Measurements from ENCODE around the gene ATCAY.

DNA sequence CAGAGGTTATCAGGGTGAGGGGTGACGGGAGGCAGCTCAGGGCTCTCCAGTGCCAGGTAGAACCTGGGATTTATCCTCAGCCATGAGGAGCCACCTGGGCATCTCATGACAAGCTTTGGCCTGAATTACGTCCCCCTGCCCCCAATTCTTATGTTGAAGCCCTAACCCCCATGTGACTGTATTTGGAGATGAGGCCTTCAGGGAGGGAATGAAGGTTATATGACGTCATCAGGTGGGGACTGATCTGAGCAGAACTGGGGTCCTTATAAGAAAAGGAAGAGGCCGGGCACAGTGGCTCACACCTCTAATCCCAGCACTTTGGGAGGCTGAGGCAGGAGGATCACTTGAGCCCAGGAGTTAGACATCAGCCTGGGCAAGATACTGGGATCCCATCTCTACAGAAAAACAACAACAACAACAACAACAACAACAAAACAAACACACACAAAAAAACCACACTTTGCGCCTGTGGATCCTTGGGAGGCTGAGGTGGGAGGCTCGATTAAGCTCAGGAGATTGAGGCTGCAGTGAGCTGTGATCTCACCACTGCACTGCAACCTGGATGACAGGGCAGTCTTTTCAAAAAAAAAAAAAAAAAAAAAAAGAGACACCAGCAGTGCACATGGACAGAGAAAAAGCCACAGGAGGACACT, 30.0 kb upstream of the ATCAY start:
- TF ChIP-seq POLR2A (IDR thresholded peaks at IDR 0.05): no peak
- TF ChIP-seq, protein P1, sequence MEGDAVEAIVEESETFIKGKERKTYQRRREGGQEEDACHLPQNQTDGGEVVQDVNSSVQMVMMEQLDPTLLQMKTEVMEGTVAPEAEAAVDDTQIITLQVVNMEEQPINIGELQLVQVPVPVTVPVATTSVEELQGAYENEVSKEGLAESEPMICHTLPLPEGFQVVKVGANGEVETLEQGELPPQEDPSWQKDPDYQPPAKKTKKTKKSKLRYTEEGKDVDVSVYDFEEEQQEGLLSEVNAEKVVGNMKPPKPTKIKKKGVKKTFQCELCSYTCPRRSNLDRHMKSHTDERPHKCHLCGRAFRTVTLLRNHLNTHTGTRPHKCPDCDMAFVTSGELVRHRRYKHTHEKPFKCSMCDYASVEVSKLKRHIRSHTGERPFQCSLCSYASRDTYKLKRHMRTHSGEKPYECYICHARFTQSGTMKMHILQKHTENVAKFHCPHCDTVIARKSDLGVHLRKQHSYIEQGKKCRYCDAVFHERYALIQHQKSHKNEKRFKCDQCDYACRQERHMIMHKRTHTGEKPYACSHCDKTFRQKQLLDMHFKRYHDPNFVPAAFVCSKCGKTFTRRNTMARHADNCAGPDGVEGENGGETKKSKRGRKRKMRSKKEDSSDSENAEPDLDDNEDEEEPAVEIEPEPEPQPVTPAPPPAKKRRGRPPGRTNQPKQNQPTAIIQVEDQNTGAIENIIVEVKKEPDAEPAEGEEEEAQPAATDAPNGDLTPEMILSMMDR (IDR thresholded peaks at IDR 0.05): no peak
